ENCODE measurements around the gene EPB41L1. TPM values are rescaled to one million over a fixed set of nuclear protein-coding genes. Genes with fewer than 3 reads are reported as not detected.

EPB41L1 gene
- total RNA-seq, 1 experiment from 2014 or later = 38.7 TPM

DNA sequence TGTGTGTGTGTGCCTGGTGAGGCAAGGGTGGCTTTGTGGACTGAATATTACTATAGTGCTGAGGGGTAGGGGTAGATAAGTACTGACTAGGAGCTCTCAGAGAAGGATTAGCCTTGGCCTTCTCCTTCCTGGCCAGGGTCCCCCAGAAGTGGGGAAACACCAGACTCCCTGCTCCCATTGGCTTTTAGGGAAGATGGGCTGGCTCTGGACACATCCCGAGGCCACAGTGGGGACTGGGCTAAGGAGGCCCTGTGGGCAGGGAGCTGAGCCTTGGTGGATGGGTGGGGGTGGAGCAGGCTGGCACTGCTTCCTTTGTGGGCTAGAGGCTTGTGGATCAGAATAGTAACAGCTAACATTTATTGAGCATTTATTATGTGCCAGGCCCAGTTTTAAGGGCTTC, 3.1 kb downstream of the EPB41L1 start:
- ATAC-seq (no peak), DNase-seq (ENCODE audit: low spot score) (no peak)
- Mint-ChIP-seq H3K27me3 (ENCODE audit: low read depth) (peaks cover 21% of the 10 kb centered on the region), H3K27ac (no peak overlapping the region), H3K9me3 (no peaks in the 10 kb centered on the region), H3K4me1 (peaks cover 18% of the 10 kb centered on the region), H3K4me3 (no peak overlapping the region), H3K36me3 (no peaks in the 10 kb centered on the region)
- TF ChIP-seq ESRRA (CRISPR knock-in tag; IDR thresholded peaks at IDR 0.05; ENCODE audit: borderline replicate concordance) (no peak), KAT7 (CRISPR knock-in tag; IDR thresholded peaks at IDR 0.05; ENCODE audit: borderline replicate concordance) (no peak), ZNF416 (CRISPR knock-in tag; IDR thresholded peaks at IDR 0.05) (no peak)
- CTCF ChIA-PET = interaction anchor here (0.8 to 4.4 kb wide), 8 partner anchors 17 to 282 kb away, joined by 4 to 93 read pairs (median 6); partner anchors contain the start of gene SCAND1
- POLR2A ChIA-PET = interaction anchor here (1.0 kb wide), 1 partner anchor 16 kb away, joined by 3 read pairs; no protein-coding TSS in a partner anchor

- ATAC-seq (no peak), DNase-seq (ENCODE audit: low spot score) (no peak)
- Mint-ChIP-seq H3K4me1 (peaks cover 13% of the 10 kb centered on the region), H3K9me3 (no peaks in the 10 kb centered on the region), H3K4me3 (no peak overlapping the region), H3K27me3 (ENCODE audit: low read depth) (peaks cover 17% of the 10 kb centered on the region), H3K27ac (no peak overlapping the region), H3K36me3 (no peaks in the 10 kb centered on the region)
- TF ChIP-seq, protein P1, sequence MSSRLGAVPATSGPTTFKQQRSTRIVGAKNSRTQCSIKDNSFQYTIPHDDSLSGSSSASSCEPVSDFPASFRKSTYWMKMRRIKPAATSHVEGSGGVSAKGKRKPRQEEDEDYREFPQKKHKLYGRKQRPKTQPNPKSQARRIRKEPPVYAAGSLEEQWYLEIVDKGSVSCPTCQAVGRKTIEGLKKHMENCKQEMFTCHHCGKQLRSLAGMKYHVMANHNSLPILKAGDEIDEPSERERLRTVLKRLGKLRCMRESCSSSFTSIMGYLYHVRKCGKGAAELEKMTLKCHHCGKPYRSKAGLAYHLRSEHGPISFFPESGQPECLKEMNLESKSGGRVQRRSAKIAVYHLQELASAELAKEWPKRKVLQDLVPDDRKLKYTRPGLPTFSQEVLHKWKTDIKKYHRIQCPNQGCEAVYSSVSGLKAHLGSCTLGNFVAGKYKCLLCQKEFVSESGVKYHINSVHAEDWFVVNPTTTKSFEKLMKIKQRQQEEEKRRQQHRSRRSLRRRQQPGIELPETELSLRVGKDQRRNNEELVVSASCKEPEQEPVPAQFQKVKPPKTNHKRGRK (CRISPR knock-in tag; IDR thresholded peaks at IDR 0.05; ENCODE audit: borderline replicate concordance) = no peak
- TF ChIP-seq TEAD4 (CRISPR knock-in tag; IDR thresholded peaks at IDR 0.05) (no peak), ZNF121 (CRISPR knock-in tag; IDR thresholded peaks at IDR 0.05) (no peak), MLX (CRISPR knock-in tag; IDR thresholded peaks at IDR 0.05) (no peak), ZNF138 (CRISPR knock-in tag; conservative IDR thresholded peaks at IDR 0.05) (no peak), OVOL2 (CRISPR knock-in tag; IDR thresholded peaks at IDR 0.05; ENCODE audit: borderline replicate concordance) (no peak), ATF1 (CRISPR knock-in tag; IDR thresholded peaks at IDR 0.05) (no peak), KAT7 (CRISPR knock-in tag; IDR thresholded peaks at IDR 0.05; ENCODE audit: borderline replicate concordance) (no peak), CREB1 (CRISPR knock-in tag; IDR thresholded peaks at IDR 0.05) (no peak)
- TF ChIP-seq, protein P2, sequence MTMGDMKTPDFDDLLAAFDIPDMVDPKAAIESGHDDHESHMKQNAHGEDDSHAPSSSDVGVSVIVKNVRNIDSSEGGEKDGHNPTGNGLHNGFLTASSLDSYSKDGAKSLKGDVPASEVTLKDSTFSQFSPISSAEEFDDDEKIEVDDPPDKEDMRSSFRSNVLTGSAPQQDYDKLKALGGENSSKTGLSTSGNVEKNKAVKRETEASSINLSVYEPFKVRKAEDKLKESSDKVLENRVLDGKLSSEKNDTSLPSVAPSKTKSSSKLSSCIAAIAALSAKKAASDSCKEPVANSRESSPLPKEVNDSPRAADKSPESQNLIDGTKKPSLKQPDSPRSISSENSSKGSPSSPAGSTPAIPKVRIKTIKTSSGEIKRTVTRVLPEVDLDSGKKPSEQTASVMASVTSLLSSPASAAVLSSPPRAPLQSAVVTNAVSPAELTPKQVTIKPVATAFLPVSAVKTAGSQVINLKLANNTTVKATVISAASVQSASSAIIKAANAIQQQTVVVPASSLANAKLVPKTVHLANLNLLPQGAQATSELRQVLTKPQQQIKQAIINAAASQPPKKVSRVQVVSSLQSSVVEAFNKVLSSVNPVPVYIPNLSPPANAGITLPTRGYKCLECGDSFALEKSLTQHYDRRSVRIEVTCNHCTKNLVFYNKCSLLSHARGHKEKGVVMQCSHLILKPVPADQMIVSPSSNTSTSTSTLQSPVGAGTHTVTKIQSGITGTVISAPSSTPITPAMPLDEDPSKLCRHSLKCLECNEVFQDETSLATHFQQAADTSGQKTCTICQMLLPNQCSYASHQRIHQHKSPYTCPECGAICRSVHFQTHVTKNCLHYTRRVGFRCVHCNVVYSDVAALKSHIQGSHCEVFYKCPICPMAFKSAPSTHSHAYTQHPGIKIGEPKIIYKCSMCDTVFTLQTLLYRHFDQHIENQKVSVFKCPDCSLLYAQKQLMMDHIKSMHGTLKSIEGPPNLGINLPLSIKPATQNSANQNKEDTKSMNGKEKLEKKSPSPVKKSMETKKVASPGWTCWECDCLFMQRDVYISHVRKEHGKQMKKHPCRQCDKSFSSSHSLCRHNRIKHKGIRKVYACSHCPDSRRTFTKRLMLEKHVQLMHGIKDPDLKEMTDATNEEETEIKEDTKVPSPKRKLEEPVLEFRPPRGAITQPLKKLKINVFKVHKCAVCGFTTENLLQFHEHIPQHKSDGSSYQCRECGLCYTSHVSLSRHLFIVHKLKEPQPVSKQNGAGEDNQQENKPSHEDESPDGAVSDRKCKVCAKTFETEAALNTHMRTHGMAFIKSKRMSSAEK (CRISPR knock-in tag; IDR thresholded peaks at IDR 0.05; ENCODE audit: borderline replicate concordance) = no peak
- TF ChIP-seq, protein P3, sequence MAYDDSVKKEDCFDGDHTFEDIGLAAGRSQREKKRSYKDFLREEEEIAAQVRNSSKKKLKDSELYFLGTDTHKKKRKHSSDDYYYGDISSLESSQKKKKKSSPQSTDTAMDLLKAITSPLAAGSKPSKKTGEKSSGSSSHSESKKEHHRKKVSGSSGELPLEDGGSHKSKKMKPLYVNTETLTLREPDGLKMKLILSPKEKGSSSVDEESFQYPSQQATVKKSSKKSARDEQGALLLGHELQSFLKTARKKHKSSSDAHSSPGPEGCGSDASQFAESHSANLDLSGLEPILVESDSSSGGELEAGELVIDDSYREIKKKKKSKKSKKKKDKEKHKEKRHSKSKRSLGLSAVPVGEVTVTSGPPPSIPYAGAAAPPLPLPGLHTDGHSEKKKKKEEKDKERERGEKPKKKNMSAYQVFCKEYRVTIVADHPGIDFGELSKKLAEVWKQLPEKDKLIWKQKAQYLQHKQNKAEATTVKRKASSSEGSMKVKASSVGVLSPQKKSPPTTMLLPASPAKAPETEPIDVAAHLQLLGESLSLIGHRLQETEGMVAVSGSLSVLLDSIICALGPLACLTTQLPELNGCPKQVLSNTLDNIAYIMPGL (CRISPR knock-in tag; IDR thresholded peaks at IDR 0.05) = no peak
- TF ChIP-seq, protein P4, sequence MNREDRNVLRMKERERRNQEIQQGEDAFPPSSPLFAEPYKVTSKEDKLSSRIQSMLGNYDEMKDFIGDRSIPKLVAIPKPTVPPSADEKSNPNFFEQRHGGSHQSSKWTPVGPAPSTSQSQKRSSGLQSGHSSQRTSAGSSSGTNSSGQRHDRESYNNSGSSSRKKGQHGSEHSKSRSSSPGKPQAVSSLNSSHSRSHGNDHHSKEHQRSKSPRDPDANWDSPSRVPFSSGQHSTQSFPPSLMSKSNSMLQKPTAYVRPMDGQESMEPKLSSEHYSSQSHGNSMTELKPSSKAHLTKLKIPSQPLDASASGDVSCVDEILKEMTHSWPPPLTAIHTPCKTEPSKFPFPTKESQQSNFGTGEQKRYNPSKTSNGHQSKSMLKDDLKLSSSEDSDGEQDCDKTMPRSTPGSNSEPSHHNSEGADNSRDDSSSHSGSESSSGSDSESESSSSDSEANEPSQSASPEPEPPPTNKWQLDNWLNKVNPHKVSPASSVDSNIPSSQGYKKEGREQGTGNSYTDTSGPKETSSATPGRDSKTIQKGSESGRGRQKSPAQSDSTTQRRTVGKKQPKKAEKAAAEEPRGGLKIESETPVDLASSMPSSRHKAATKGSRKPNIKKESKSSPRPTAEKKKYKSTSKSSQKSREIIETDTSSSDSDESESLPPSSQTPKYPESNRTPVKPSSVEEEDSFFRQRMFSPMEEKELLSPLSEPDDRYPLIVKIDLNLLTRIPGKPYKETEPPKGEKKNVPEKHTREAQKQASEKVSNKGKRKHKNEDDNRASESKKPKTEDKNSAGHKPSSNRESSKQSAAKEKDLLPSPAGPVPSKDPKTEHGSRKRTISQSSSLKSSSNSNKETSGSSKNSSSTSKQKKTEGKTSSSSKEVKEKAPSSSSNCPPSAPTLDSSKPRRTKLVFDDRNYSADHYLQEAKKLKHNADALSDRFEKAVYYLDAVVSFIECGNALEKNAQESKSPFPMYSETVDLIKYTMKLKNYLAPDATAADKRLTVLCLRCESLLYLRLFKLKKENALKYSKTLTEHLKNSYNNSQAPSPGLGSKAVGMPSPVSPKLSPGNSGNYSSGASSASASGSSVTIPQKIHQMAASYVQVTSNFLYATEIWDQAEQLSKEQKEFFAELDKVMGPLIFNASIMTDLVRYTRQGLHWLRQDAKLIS (CRISPR knock-in tag; IDR thresholded peaks at IDR 0.05; ENCODE audit: borderline replicate concordance) = no peak
- ChIA-PET CTCF (interaction anchor here (0.5 to 4.4 kb wide), 8 partner anchors 16 to 281 kb away, joined by 3 to 93 read pairs (median 5); partner anchors contain the start of gene SCAND1), POLR2A (interaction anchor here (1.0 kb wide), 1 partner anchor 15 kb away, joined by 3 read pairs; no protein-coding TSS in a partner anchor)
Observed at GRCh38 chr20:36158160-36158741, 3.7 kb downstream of the EPB41L1 start.
